ENCODE results near the gene BICD1. TPM values are rescaled to one million over a fixed set of nuclear protein-coding genes. Genes with fewer than 3 reads are reported as not detected.

Gene BICD1
- total and polyA plus RNA-seq, 2 donors (not counting 1 experiment from before 2014, with no cell fraction given): 15.2 to 93.5 TPM

- no peak overlapping the region for H3K4me2 ChIP-seq (replicated peaks; ENCODE audit: low read depth, low read length, poor library complexity, severe bottlenecking)
- H3K79me2 ChIP-seq (ENCODE audit: control insufficient read depth, insufficient read depth, low read length): peaks cover 20% of the 10 kb centered on the region
- H3K4me3 ChIP-seq (ENCODE audit: control extremely low read depth in 1 of 5, extremely low read depth in 1 of 5, insufficient read depth in 1 of 5, low read depth in 2 of 5, low read length in 4 of 5): no peak overlapping the region
- intact Hi-C loops (cut with micrococcal nuclease): loop anchor here (2.0 to 10.0 kb wide), 4 partner anchors 36 to 650 kb away; no protein-coding TSS in a partner anchor
- H3K36me3 ChIP-seq (replicated peaks in 1 of 2; ENCODE audit: control extremely low read depth in 1 of 2, control insufficient read depth in 1 of 2, extremely low read depth in 1 of 2, insufficient read depth in 2 of 2, low read length in 1 of 2): peaks cover 2 to 10% of the 10 kb centered on the region in 2 experiments
- peaks cover 29% of the 10 kb centered on the region for H3K4me1 Mint-ChIP-seq
- no peaks in the 10 kb centered on the region for H4K20me1 ChIP-seq (ENCODE audit: control insufficient read depth, insufficient read depth, low read length, poor library complexity, severe bottlenecking)
- WGBS (ENCODE audit: insufficient coverage): 83% methylated on average over 1 of the region's 5 CpGs
- H2AFZ ChIP-seq (ENCODE audit: insufficient read depth, low read depth, low read length, poor library complexity, severe bottlenecking): no peak overlapping the region
- H3K4me1 ChIP-seq (ENCODE audit: control insufficient read depth in 2 of 2, insufficient read depth in 2 of 2, low read length in 2 of 2): peaks cover 23 to 26% of the 10 kb centered on the region in 2 donors
- no peak for ATAC-seq (ENCODE audit: low read depth)
- H3K4me3 Mint-ChIP-seq: no peak overlapping the region
- CTCF ChIA-PET: interaction anchor here (0.7 to 2.8 kb wide), 3 partner anchors 9 to 243 kb away, joined by 3 to 9 read pairs (median 3); no protein-coding TSS in a partner anchor
- DNase-seq: no peak
- no peaks in the 10 kb centered on the region for H3K27me3 ChIP-seq (replicated peaks in 1 of 4; ENCODE audit: control extremely low read depth in 1 of 4, control insufficient read depth in 3 of 4, insufficient read depth in 4 of 4, low read length in 3 of 4)
- H3K27me3 Mint-ChIP-seq: no peaks in the 10 kb centered on the region
- H3K27ac Mint-ChIP-seq: no peak overlapping the region
- H3K9me3 ChIP-seq (ENCODE audit: control extremely low read depth in 1 of 3, control insufficient read depth in 2 of 3, insufficient read depth in 1 of 3, low read length in 2 of 3): no peaks in the 10 kb centered on the region
- H3K27ac ChIP-seq (ENCODE audit: low read length in 2 of 2): peak overlapping the region in 1 of 2 donors; percentile 48
- POLR2A ChIA-PET: no interaction called here
- H3K9ac ChIP-seq (ENCODE audit: low read length): no peak overlapping the region
- no peaks in the 10 kb centered on the region for H3K9me3 Mint-ChIP-seq (ENCODE audit: insufficient read depth)
- TF ChIP-seq EZH2 (IDR thresholded peaks at IDR 0.05; ENCODE audit: borderline replicate concordance, insufficient read depth, low read depth, low read length, poor library complexity, severe bottlenecking) (no peak), CTCF (IDR thresholded peaks at IDR 0.05) (no peak)
Observed at GRCh38 chr12:32303174-32303549, 196.5 kb downstream of the BICD1 start.

- H3K27me3 ChIP-seq (replicated peaks in 1 of 4; ENCODE audit: control extremely low read depth in 1 of 4, control insufficient read depth in 3 of 4, insufficient read depth in 4 of 4, low read length in 3 of 4): no peaks in the 10 kb centered on the region
- intact Hi-C loops (cut with micrococcal nuclease): loop anchor here (10.0 kb wide), 1 partner anchor 170 kb away; no protein-coding TSS in a partner anchor
- H3K79me2 ChIP-seq (ENCODE audit: control insufficient read depth, insufficient read depth, low read length): peaks cover 20% of the 10 kb centered on the region
- DNase-seq: peak; percentile 70
- no peak for ATAC-seq (ENCODE audit: low read depth)
- Mint-ChIP-seq H3K27me3 (no peaks in the 10 kb centered on the region), H3K9me3 (ENCODE audit: insufficient read depth) (no peaks in the 10 kb centered on the region), H3K4me1 (peaks cover 18% of the 10 kb centered on the region), H3K27ac (no peak overlapping the region), H3K4me3 (no peak overlapping the region)
- no peak overlapping the region for H3K9ac ChIP-seq (ENCODE audit: low read length)
- H3K27ac ChIP-seq (ENCODE audit: low read length in 2 of 2): no peak overlapping the region
- peaks cover 13 to 17% of the 10 kb centered on the region in 2 donors for H3K4me1 ChIP-seq (ENCODE audit: control insufficient read depth in 2 of 2, insufficient read depth in 2 of 2, low read length in 2 of 2)
- no peaks in the 10 kb centered on the region for H3K9me3 ChIP-seq (ENCODE audit: control extremely low read depth in 1 of 3, control insufficient read depth in 2 of 3, insufficient read depth in 1 of 3, low read length in 2 of 3)
- no peak overlapping the region for H3K4me2 ChIP-seq (replicated peaks; ENCODE audit: low read depth, low read length, poor library complexity, severe bottlenecking)
- H4K20me1 ChIP-seq (ENCODE audit: control insufficient read depth, insufficient read depth, low read length, poor library complexity, severe bottlenecking): no peaks in the 10 kb centered on the region
- H2AFZ ChIP-seq (ENCODE audit: insufficient read depth, low read depth, low read length, poor library complexity, severe bottlenecking): no peak overlapping the region
- TF ChIP-seq CTCF (IDR thresholded peaks at IDR 0.05): no peak
- TF ChIP-seq EZH2 (IDR thresholded peaks at IDR 0.05; ENCODE audit: borderline replicate concordance, insufficient read depth, low read depth, low read length, poor library complexity, severe bottlenecking): no peak
- peaks cover 2 to 14% of the 10 kb centered on the region in 2 experiments for H3K36me3 ChIP-seq (replicated peaks in 1 of 2; ENCODE audit: control extremely low read depth in 1 of 2, control insufficient read depth in 1 of 2, extremely low read depth in 1 of 2, insufficient read depth in 2 of 2, low read length in 1 of 2)
- no peak overlapping the region for H3K4me3 ChIP-seq (ENCODE audit: control extremely low read depth in 1 of 5, extremely low read depth in 1 of 5, insufficient read depth in 1 of 5, low read depth in 2 of 5, low read length in 4 of 5)
- WGBS (ENCODE audit: insufficient coverage): no CpG with 5 or more reads among the region's 1 CpG
- POLR2A ChIA-PET: interaction anchor here (0.5 kb wide), 1 partner anchor 244 kb away, joined by 5 read pairs; no protein-coding TSS in a partner anchor
- CTCF ChIA-PET: no interaction called here
Observed at GRCh38 chr12:32305163-32305562, 198.5 kb downstream of the BICD1 start.
